Pancreas (tissue), 10 donors: ENCODE measurements around the gene NUCB2. TPM values are rescaled to one million over a fixed set of nuclear protein-coding genes. Genes with fewer than 3 reads are reported as not detected.

ENCODE experiments used
- ATAC-seq, 4 donors: fragments of 200-7000 bp; cut with Tn5 transposase; one replicate each; pipeline versions ENCODE4 v1.8.0 to v1.9.1; 2020; ENCODE audit warnings: mild to moderate bottlenecking in 4 of 4, moderate library complexity in 4 of 4
- DNase-seq, 6 donors: peaks; one replicate each; pipeline ENCODE4 v3.0.0-alpha.2; 2020
- FAIRE-seq: peaks from 2 replicates; lab custom pipeline; 2012; peaks lifted over from hg19 to GRCh38; lab: Jason Lieb, UNC
- H3K27ac ChIP-seq, 4 donors: fragments of 200-600 bp; sonication (generic); 1 replicate in 3 of 4; 2 replicates in 1 of 4; pipeline versions ENCODE4 v1.5.0 to v1.8.0; 2020
- H3K27me3 ChIP-seq, 4 donors: fragments of 200-600 bp; one replicate each; pipeline ENCODE4 v1.8.0; 2021
- H3K36me3 ChIP-seq, 3 donors: fragments of 200-600 bp; sonication (generic) in 1 of 3; one replicate each; pipeline versions ENCODE4 v1.5.0 to v1.8.0; 2020 to 2021
- H3K4me1 ChIP-seq, 3 donors: fragments of 200-600 bp; one replicate each; pipeline ENCODE4 v1.8.0; 2021
- H3K4me3 ChIP-seq, 4 donors: fragments of 200-600 bp; sonication (generic) in 2 of 4; one replicate each; pipeline versions ENCODE4 v1.5.0 to v1.8.0; 2020 to 2021
- H3K9me3 ChIP-seq, 4 donors: fragments of 200-600 bp; one replicate each; pipeline ENCODE4 v1.8.0; 2021
- WGBS, 2 donors: extraction: QIAGEN DNeasy Blood & Tissue Kit; methylation state at CpG; one replicate each; pipeline ENCODE4 v1.1.7; 2013; 5-methylcytosine and 5-hydroxymethylcytosine counted together
- intact Hi-C, 3 donors: fragments of 100-400 bp; cut with DNase I; formaldehyde crosslinking; loops; one replicate each; pipeline versions ENCODE4 v1.11.1 to v1.14.2; 2022
- polyA plus RNA-seq, 2 donors: library from polyadenylated mRNA; stranded (reverse); fragments of 200-250 nt; gene quantifications; one replicate each; pipeline ENCODE4 v1.2.3, GENCODE V29; 2013
- total RNA-seq, 6 donors: library from RNA; stranded (reverse); fragmentation: NEBNext Ultra II Directional in 4 of 6; extraction: Animal tissue kit (Norgen Biotek cat#: 25700) in 4 of 6; gene quantifications; one replicate each; pipeline versions ENCODE4 v1.2.1 to v1.2.4, GENCODE V29; 2021 to 2023
- TF ChIP-seq, protein P1 (sequence below), 4 donors: fragments of 200-600 bp; sonication (generic) in 3 of 4; IDR thresholded peaks; one replicate each; pipeline versions ENCODE4 v1.5.0 to v1.8.0; 2021; ENCODE audit warnings: antibody characterized with exemption in 4 of 4
- donor health status: healthy with polysubstance abuse.
- donor health status: DM: no; HTN: no; CAD: no; lungs with moderate emphysema.
- donor health status: DM: no; HTN: no; CAD: no.
- donor health status: control.
- donor health status: control.
- donor health status: Bipolar disorder and iron deficiency.
- donor health status: DM: yes; HTN: yes; CAD: no.
- donor health status: DM: no; HTN: no; CAD: no.
- donor health status: DM: no; HTN: no; CAD: no.
- donor health status: DM: yes; HTN: yes; CAD: no.

NUCB2 gene
- total and polyA plus RNA-seq, 8 donors, result 108 to 255 (median 160) TPM

GRCh38 chr11:17275400-17276235 lies 921 bp upstream of the NUCB2 start:
- DNase-seq, result no peak
- Histone ChIP-seq H3K4me1 (peaks cover 1 to 11% (median 9%) of the 10 kb centered on the region in 3 donors), H3K36me3 (no peaks in the 10 kb centered on the region), H3K4me3 (peak overlapping the region; percentile 78 to 97 (median 91)), H3K27me3 (no peaks in the 10 kb centered on the region), H3K27ac (peak overlapping the region; percentile 78 to 92 (median 83)), H3K9me3 (no peaks in the 10 kb centered on the region)
- ATAC-seq, result no peak
- intact Hi-C loops, result no loop called here
- TF ChIP-seq, protein P1, sequence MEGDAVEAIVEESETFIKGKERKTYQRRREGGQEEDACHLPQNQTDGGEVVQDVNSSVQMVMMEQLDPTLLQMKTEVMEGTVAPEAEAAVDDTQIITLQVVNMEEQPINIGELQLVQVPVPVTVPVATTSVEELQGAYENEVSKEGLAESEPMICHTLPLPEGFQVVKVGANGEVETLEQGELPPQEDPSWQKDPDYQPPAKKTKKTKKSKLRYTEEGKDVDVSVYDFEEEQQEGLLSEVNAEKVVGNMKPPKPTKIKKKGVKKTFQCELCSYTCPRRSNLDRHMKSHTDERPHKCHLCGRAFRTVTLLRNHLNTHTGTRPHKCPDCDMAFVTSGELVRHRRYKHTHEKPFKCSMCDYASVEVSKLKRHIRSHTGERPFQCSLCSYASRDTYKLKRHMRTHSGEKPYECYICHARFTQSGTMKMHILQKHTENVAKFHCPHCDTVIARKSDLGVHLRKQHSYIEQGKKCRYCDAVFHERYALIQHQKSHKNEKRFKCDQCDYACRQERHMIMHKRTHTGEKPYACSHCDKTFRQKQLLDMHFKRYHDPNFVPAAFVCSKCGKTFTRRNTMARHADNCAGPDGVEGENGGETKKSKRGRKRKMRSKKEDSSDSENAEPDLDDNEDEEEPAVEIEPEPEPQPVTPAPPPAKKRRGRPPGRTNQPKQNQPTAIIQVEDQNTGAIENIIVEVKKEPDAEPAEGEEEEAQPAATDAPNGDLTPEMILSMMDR (IDR thresholded peaks at IDR 0.05), result no peak
- WGBS, 2 donors, result 53 to 57% methylated on average over 10 of the region's 10 CpGs
- no peak for FAIRE-seq

GRCh38 chr11:17277024-17277584 lies 565 bp downstream of the NUCB2 start:
- DNase-seq, result no peak
- intact Hi-C loops, result no loop called here

GRCh38 chr11:17280494-17281127 lies 4.1 kb downstream of the NUCB2 start:
- Histone ChIP-seq H3K9me3 (no peaks in the 10 kb centered on the region), H3K27ac (no peak overlapping the region), H3K27me3 (no peaks in the 10 kb centered on the region), H3K4me3 (peak overlapping the region in 1 of 4 donors; percentile 5), H3K36me3 (no peaks in the 10 kb centered on the region), H3K4me1 (peaks cover 3 to 11% (median 9%) of the 10 kb centered on the region in 3 donors)
- FAIRE-seq, result no peak
- 77 to 79% methylated on average over 9 of the region's 9 CpGs for WGBS, 2 donors
- TF ChIP-seq, protein P1 (IDR thresholded peaks at IDR 0.05), result no peak
- no peak for ATAC-seq
- no peak for DNase-seq
- intact Hi-C loops, result no loop called here

More at GRCh38 chr11:17277024-17277584, 565 bp downstream of the NUCB2 start:
- Histone ChIP-seq H3K27ac (peak overlapping the region; percentile 78 to 92 (median 83)), H3K27me3 (no peaks in the 10 kb centered on the region), H3K36me3 (no peaks in the 10 kb centered on the region), H3K9me3 (no peaks in the 10 kb centered on the region), H3K4me1 (peaks cover 3 to 12% (median 11%) of the 10 kb centered on the region in 3 donors), H3K4me3 (peak overlapping the region; percentile 78 to 97 (median 91))
- ATAC-seq (peak; percentile 14 to 36 (median 22)), FAIRE-seq (no peak)
- TF ChIP-seq, protein P1 (IDR thresholded peaks at IDR 0.05), result no peak
- WGBS, 2 donors, result 0% methylated on average over 17 of the region's 17 CpGs

DNA sequence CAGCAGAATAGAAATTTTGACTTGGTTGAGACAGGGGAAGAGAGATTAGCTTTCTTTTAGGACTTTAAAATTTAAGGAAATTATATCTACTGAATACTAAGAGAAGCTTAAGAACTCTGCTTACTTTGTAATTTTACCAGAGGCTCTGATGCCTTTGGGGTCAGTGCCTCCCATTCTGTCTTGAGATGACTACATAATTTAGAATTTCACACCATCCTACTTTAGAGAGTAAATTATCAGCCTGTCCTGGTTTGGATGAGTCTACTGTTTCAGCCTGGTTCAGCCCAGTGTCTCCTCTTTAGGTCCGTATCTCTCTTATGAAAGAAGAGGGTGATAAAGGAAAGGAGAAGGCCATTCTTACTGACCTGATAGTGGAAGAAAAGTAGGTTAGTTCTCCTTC lies 9.8 kb downstream of the NUCB2 start:
- no peak for ATAC-seq
- no peak for FAIRE-seq

More for the DNA sequence above, 9.8 kb downstream of the NUCB2 start:
- Histone ChIP-seq H3K27me3 (no peaks in the 10 kb centered on the region), H3K9me3 (no peaks in the 10 kb centered on the region), H3K4me1 (peaks cover 0 to 4% (median 0%) of the 10 kb centered on the region in 3 donors), H3K27ac (no peak overlapping the region), H3K36me3 (peaks cover 0 to 8% (median 0%) of the 10 kb centered on the region in 3 donors), H3K4me3 (no peak overlapping the region)
- intact Hi-C loops, result no loop called here
- TF ChIP-seq, protein P1 (IDR thresholded peaks at IDR 0.05), result no peak
- DNase-seq, result no peak
- 94 to 100% methylated on average over 1 of the region's 1 CpG for WGBS, 2 donors
